Measurements from ENCODE around the gene CALML3. TPM values are rescaled to one million over a fixed set of nuclear protein-coding genes. Genes with fewer than 3 reads are reported as not detected.

The CALML3 gene
- total RNA-seq, 1 donor from 2014 or later = not detected

DNA sequence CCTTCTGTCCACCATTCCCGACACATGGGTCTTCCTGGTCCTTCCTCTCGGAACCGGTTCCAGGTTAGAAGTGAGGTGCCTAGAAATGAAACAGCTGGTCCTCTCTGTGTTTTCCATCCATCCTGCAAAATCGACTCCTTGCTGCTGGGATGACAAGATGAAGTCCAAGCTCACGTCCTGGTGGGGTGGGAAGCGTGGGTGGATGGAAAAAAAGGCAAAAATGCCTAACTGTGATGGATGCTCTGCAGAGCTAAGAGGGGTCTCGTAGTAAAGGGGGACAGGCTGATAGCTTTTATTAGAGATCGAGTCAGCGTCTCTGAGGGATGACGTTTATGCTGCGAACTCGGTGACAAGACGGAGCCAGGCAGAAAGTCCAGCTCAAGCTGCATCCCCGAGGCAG lies 39.5 kb upstream of the CALML3 start:
- Histone ChIP-seq H3K4me3 (no peak overlapping the region), H3K27ac (no peak overlapping the region), H3K36me3 (no peaks in the 10 kb centered on the region), H3K4me1 (no peaks in the 10 kb centered on the region), H3K27me3 (no peaks in the 10 kb centered on the region), H3K9me3 (no peaks in the 10 kb centered on the region)
- TF ChIP-seq, protein P1, sequence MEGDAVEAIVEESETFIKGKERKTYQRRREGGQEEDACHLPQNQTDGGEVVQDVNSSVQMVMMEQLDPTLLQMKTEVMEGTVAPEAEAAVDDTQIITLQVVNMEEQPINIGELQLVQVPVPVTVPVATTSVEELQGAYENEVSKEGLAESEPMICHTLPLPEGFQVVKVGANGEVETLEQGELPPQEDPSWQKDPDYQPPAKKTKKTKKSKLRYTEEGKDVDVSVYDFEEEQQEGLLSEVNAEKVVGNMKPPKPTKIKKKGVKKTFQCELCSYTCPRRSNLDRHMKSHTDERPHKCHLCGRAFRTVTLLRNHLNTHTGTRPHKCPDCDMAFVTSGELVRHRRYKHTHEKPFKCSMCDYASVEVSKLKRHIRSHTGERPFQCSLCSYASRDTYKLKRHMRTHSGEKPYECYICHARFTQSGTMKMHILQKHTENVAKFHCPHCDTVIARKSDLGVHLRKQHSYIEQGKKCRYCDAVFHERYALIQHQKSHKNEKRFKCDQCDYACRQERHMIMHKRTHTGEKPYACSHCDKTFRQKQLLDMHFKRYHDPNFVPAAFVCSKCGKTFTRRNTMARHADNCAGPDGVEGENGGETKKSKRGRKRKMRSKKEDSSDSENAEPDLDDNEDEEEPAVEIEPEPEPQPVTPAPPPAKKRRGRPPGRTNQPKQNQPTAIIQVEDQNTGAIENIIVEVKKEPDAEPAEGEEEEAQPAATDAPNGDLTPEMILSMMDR (IDR thresholded peaks at IDR 0.05) = no peak
- no peak for ATAC-seq
- intact Hi-C loops (cut with DNase I) = no loop called here
- no peak for DNase-seq

DNA sequence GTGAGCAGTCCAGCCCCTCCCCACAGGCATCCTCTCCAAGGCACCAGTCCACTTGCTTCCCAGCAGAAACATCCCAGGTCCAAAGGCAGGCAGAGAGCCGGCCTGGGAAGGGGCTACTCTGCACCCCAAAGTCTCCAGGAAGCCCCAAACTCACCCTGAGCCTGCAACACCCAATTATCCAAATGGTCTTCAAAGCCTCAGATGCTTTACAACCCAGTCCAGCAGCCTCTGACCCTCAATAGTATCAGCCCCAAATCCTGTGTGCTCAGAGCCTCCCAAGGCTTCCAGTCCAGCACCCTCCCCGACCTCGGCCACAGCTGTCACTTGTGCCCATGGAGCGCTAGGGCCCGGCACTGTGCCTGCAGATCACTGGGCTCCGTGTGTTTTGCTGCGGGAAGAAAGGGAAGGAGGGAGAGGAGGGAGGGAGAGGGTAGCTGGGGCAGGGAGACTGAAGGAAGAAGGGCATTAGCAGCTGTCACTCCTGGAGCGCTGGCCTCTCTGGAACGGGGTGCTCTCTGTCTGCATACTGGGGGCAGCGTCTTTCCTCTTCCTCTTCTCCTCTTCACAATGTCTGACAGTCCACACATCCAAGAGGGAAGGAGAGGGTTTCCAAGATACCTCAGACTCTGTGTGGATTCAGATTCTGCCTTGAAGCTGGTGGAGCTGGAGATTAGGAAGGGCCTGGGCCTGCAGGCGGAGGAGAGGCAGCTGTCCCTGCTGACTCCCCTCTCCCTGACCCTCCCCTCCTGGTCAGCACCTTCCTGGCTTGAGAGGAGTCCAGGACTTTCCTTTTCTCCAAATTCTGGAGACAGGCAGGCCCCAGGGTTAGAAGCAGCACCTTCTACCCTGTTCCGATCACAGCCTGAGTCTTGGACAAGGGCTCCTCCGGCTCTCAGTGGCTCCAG lies 38.6 kb upstream of the CALML3 start:
- ATAC-seq = no peak
- TF ChIP-seq, protein P1 (IDR thresholded peaks at IDR 0.05) = no peak
- no peak overlapping the region for H3K4me3 ChIP-seq
- no peaks in the 10 kb centered on the region for H3K4me1 ChIP-seq
- H3K9me3 ChIP-seq = no peaks in the 10 kb centered on the region
- intact Hi-C loops (cut with DNase I) = no loop called here
- H3K27ac ChIP-seq = no peak overlapping the region
- DNase-seq = no peak
- no peaks in the 10 kb centered on the region for H3K27me3 ChIP-seq
- no peaks in the 10 kb centered on the region for H3K36me3 ChIP-seq

DNA sequence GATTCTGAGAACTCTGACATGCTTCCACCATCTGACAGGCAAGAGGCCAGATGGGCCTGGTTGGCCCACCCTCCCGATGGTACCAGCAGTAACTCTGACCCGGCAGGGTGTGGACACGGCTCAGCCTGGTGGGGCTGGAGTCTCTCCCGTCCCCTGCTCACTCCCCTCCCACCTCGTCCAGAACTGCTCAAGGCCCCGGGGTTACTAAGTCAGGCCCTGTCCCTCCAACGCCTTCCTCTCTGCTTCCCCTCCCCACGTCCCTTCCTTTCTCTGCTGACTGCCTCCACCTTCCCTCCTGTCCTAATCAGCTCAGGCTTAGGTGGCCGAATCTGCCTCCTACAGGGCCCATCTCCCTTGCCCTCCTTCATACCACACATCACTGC lies 37.9 kb upstream of the CALML3 start:
- ATAC-seq = no peak

DNA sequence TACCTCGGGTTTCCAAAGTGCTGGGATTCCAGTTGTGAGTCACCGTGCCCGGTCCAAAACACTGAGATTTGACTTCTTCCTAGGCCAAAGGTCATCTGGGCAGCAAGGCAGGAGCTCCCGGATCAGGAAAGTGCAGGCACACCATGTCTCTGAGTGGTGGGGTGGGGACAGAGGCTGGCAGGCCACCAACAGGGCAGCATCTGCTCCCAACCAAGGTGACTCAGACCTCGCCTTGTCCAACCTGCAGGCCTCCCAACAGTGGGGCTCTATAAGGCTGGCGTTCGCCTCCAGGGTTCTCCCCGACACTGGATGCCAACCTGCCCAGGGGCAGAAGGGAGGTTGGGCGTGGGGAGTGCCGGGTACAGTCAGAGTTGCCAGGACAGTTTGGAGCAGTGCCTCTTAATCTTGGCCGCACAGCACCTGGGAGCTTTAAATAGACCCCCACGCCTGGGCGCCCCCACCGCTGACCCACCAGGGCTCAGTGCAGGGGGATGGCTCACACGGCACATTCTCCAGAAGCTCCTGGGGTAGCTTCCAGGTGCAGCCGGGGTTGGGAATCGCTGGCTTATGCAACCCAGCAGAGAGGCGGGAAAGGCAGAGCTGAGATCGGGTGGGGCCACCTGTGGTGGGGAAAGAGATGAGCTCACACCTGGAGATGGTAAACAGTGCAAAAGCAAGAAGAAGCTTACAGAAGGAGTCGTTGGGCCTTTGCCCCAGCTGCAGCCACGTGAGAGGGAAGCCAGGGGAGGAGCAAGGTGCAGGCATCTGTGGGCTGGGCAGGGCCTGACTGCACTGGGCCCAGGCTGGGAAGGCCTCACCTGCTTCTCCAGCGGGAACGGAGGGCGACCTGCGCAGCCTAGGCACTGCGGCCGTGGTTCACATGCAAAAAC lies 36.2 kb upstream of the CALML3 start:
- Histone ChIP-seq H3K4me3 (no peak overlapping the region), H3K36me3 (no peaks in the 10 kb centered on the region), H3K9me3 (no peaks in the 10 kb centered on the region), H3K27me3 (no peaks in the 10 kb centered on the region), H3K4me1 (no peaks in the 10 kb centered on the region), H3K27ac (no peak overlapping the region)
- TF ChIP-seq, protein P1 (IDR thresholded peaks at IDR 0.05) = no peak
- intact Hi-C loops (cut with DNase I) = no loop called here
- no peak for DNase-seq
- peak; percentile 63 for ATAC-seq

More for the DNA sequence above, 37.9 kb upstream of the CALML3 start:
- Histone ChIP-seq H3K4me1 (no peaks in the 10 kb centered on the region), H3K27me3 (no peaks in the 10 kb centered on the region), H3K27ac (no peak overlapping the region), H3K9me3 (no peaks in the 10 kb centered on the region), H3K4me3 (no peak overlapping the region), H3K36me3 (no peaks in the 10 kb centered on the region)
- intact Hi-C loops (cut with DNase I) = no loop called here
- no peak for DNase-seq
- TF ChIP-seq, protein P1 (IDR thresholded peaks at IDR 0.05) = no peak

DNA sequence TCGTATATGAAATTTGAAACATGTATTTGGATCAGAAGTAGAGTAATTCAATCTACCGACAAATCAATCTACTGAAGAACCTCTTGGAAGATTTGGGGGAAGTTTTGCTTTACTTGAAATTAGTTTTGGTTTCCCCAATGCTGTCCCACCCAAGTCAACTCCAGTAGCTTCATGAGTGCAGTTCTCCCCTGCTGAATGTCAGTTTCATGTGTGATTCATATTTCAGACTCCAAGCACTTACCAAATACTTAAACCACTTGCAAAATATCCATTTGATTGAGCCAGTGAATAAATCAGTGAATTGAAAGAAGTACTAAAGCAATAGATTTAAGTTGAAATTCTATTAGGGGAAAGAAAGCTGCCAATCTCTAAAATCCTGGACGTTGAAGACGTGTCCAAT lies 34.7 kb upstream of the CALML3 start:
- ATAC-seq = no peak
- no peak for DNase-seq
- TF ChIP-seq, protein P1 (IDR thresholded peaks at IDR 0.05) = no peak
- Histone ChIP-seq H3K4me1 (no peaks in the 10 kb centered on the region), H3K27me3 (no peaks in the 10 kb centered on the region), H3K27ac (no peak overlapping the region), H3K4me3 (no peak overlapping the region), H3K9me3 (no peaks in the 10 kb centered on the region), H3K36me3 (no peaks in the 10 kb centered on the region)
- intact Hi-C loops (cut with DNase I) = no loop called here

All from upper lobe of right lung (tissue), 1 donor.